Measurements from ENCODE around the gene MT1M. TPM values are rescaled to one million over a fixed set of nuclear protein-coding genes. Genes with fewer than 3 reads are reported as not detected.

The MT1M gene
- total RNA-seq, 1 donor from 2014 or later: not detected

DNA sequence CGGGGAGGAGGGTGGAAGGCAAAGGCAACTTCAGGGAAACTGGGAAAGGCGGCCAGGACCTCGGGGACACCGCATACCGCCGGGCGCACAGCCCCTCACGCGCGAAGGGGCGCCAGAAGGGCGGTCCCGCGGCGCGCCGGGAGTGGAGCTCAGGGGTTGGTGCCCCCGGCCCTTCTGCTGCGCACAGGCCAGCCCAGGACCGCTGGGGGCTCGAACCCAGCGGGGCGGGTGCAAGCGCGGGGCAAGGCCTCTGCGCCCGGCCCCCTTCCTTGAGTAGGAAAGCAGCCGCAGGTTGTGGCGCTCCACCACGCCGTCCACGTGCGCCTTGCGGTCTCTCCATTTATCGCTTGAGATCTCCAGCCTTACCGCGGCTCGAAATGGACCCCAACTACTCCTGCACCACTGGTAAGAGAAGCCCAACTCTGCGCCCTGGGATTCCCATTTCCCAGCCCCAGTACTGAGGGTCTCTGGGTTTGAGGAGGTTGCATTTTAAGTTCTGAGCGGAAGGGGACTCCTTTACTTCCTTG lies 3.0 kb downstream of the MT1M start:
- Mint-ChIP-seq H3K4me1 (ENCODE audit: low read depth) (peaks cover 30% of the 10 kb centered on the region), H3K27ac (no peak overlapping the region), H3K27me3 (ENCODE audit: insufficient read depth) (peaks cover 84% of the 10 kb centered on the region), H3K4me3 (peak overlapping the region; percentile 42), H3K9me3 (no peaks in the 10 kb centered on the region), H3K36me3 (ENCODE audit: low read depth) (no peaks in the 10 kb centered on the region)
- intact Hi-C loops (cut with micrococcal nuclease): no loop called here
- no peak for DNase-seq (ENCODE audit: low spot score)

GRCh38 chr16:56636616-56637413 lies 4.4 kb downstream of the MT1M start:
- no peak overlapping the region for H3K4me3 Mint-ChIP-seq
- H3K4me1 Mint-ChIP-seq (ENCODE audit: low read depth): peaks cover 27% of the 10 kb centered on the region
- no peaks in the 10 kb centered on the region for H3K9me3 Mint-ChIP-seq
- intact Hi-C loops (cut with micrococcal nuclease): no loop called here
- DNase-seq (ENCODE audit: low spot score): no peak
- peaks cover 75% of the 10 kb centered on the region for H3K27me3 Mint-ChIP-seq (ENCODE audit: insufficient read depth)
- H3K27ac Mint-ChIP-seq: no peak overlapping the region
- no peaks in the 10 kb centered on the region for H3K36me3 Mint-ChIP-seq (ENCODE audit: low read depth)

GRCh38 chr16:56637814-56638750 lies 5.6 kb downstream of the MT1M start, which contains the start of gene MT1A:
Gene MT1A (plus strand): TSS chr16:56638666. CDS start chr16:56638739, 73 bp downstream.
- Mint-ChIP-seq H3K27ac (no peak within 1 kb of the TSS), H3K4me1 (ENCODE audit: low read depth) (peaks cover 32% of the 10 kb centered on the region), H3K36me3 (ENCODE audit: low read depth) (no peaks in the 10 kb centered on the region), H3K4me3 (peak within 1 kb of the TSS; percentile 78), H3K27me3 (ENCODE audit: insufficient read depth) (peaks cover 71% of the 10 kb centered on the region), H3K9me3 (no peaks in the 10 kb centered on the region)
- intact Hi-C loops (cut with micrococcal nuclease): no loop called here
- DNase-seq (ENCODE audit: low spot score): no peak

DNA sequence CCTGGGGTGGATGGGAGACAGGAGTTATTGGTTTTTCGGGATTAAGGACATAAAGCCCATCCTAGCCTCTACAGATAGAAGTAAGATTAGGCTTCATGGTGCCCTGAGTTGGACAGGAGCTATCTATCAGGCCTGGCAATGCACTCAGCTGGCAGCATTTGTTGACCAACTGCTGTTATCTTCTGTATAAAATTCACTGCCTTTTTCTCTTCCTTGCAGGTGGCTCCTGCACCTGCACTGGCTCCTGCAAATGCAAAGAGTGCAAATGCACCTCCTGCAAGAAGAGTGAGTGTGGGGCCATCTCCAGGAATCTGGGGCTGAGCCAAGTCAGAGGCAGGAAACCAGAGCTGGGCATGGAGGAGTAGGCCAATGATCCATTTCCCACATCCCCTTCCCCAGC lies 6.6 kb downstream of the MT1M start:
- Mint-ChIP-seq H3K36me3 (ENCODE audit: low read depth) (no peaks in the 10 kb centered on the region), H3K27ac (no peak overlapping the region), H3K4me3 (no peak overlapping the region), H3K4me1 (ENCODE audit: low read depth) (peaks cover 40% of the 10 kb centered on the region), H3K27me3 (ENCODE audit: insufficient read depth) (peaks cover 66% of the 10 kb centered on the region), H3K9me3 (no peaks in the 10 kb centered on the region)
- intact Hi-C loops (cut with micrococcal nuclease): no loop called here
- DNase-seq (ENCODE audit: low spot score): no peak

- no peaks in the 10 kb centered on the region for H3K36me3 Mint-ChIP-seq (ENCODE audit: low read depth)
Observed at GRCh38 chr16:56640076-56640475, 7.6 kb downstream of the MT1M start.

GRCh38 chr16:56641166-56641565 lies 8.7 kb downstream of the MT1M start:
- Mint-ChIP-seq H3K9me3 (no peaks in the 10 kb centered on the region), H3K27me3 (ENCODE audit: insufficient read depth) (peaks cover 56% of the 10 kb centered on the region), H3K4me3 (no peak overlapping the region), H3K4me1 (ENCODE audit: low read depth) (peaks cover 37% of the 10 kb centered on the region), H3K27ac (no peak overlapping the region), H3K36me3 (ENCODE audit: low read depth) (no peaks in the 10 kb centered on the region)
- intact Hi-C loops (cut with micrococcal nuclease): no loop called here
- DNase-seq (ENCODE audit: low spot score): no peak

More at GRCh38 chr16:56640076-56640475, 7.6 kb downstream of the MT1M start:
- intact Hi-C loops (cut with micrococcal nuclease): no loop called here
- no peak for DNase-seq (ENCODE audit: low spot score)
- Mint-ChIP-seq H3K9me3 (no peaks in the 10 kb centered on the region), H3K4me1 (ENCODE audit: low read depth) (peaks cover 39% of the 10 kb centered on the region), H3K27me3 (ENCODE audit: insufficient read depth) (peaks cover 60% of the 10 kb centered on the region), H3K4me3 (no peak overlapping the region), H3K27ac (no peak overlapping the region)

DNA sequence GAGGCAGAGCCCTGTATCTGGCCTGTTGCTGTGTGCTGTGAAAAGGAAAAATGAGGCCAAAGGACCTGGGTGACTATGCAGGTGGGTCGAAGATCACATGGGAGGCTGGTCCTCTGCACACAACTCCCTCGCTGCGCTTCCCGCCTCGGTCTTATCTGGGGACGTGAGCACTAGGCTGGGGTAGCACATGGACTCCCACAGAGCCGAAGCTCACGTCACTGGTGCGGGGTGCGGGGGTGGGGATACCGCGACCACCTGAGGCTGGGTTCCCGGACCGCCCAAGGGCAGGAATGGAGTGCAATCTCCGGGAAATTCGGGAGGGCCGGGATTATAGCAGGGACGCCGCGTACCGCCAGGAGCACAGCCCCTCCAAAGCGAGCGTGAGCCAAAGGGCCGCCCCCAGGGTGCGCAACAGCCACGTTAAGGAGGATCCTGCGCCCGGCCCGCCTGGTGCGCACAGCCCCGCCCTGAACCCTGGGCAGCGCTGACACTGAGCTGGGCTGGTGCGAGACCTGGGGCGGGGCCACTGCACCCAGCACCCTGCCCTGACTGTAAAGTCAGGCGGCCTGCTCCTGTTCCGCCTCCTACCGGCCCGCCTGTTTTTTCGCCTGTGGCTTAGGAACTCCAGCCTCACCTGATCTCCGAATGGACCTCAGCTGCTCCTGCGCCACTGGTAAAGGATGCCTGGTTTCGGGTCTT lies 10.8 kb downstream of the MT1M start:
- Mint-ChIP-seq H3K4me1 (ENCODE audit: low read depth) (peaks cover 25% of the 10 kb centered on the region), H3K4me3 (peak overlapping the region; percentile 70), H3K27ac (no peak overlapping the region), H3K27me3 (ENCODE audit: insufficient read depth) (peaks cover 52% of the 10 kb centered on the region), H3K36me3 (ENCODE audit: low read depth) (no peaks in the 10 kb centered on the region), H3K9me3 (no peaks in the 10 kb centered on the region)
- intact Hi-C loops (cut with micrococcal nuclease): loop anchor here (1.0 to 2.0 kb wide), 7 partner anchors 14 to 66 kb away; partner anchors contain the start of genes MT1E, MT1F, MT1X and MT2A
- peak; percentile 75 for DNase-seq (ENCODE audit: low spot score)

- H3K36me3 Mint-ChIP-seq (ENCODE audit: low read depth): no peaks in the 10 kb centered on the region
- H3K27ac Mint-ChIP-seq: no peak overlapping the region
- H3K27me3 Mint-ChIP-seq (ENCODE audit: insufficient read depth): peaks cover 54% of the 10 kb centered on the region
Observed at GRCh38 chr16:56643833-56644232, 11.4 kb downstream of the MT1M start.

DNA sequence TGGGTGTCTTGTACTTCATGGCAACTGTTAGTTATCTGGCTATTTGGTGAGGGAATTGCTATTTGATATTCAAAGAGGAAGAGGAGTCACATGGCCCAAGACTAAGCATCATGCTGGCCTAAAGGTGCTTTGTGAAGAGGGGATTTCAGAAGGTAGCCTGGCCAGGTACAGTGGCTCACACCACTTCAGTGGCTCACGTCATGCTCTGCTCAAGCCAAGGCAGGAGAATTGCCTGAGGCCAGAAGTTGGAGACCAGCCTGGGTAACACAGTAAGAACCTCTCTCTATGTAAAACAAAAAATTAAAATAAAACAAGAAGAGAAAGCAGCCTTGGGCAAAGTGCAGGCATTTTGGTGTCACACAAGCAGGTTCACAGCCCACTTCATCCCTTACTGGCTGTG lies 12.9 kb downstream of the MT1M start:
- Mint-ChIP-seq H3K36me3 (ENCODE audit: low read depth) (no peaks in the 10 kb centered on the region), H3K27ac (no peak overlapping the region), H3K27me3 (ENCODE audit: insufficient read depth) (peaks cover 43% of the 10 kb centered on the region), H3K4me3 (no peak overlapping the region), H3K4me1 (ENCODE audit: low read depth) (peaks cover 25% of the 10 kb centered on the region), H3K9me3 (no peaks in the 10 kb centered on the region)
- DNase-seq (ENCODE audit: low spot score): no peak
- intact Hi-C loops (cut with micrococcal nuclease): no loop called here

More at GRCh38 chr16:56643833-56644232, 11.4 kb downstream of the MT1M start:
- Mint-ChIP-seq H3K4me1 (ENCODE audit: low read depth) (peaks cover 25% of the 10 kb centered on the region), H3K9me3 (no peaks in the 10 kb centered on the region), H3K4me3 (peak overlapping the region; percentile 70)
- DNase-seq (ENCODE audit: low spot score): no peak
- intact Hi-C loops (cut with micrococcal nuclease): loop anchor here (1.0 to 2.0 kb wide), 7 partner anchors 13 to 67 kb away; partner anchors contain the start of genes MT1E, MT1F, MT1X and MT2A

GRCh38 chr16:56645838-56646237 lies 13.4 kb downstream of the MT1M start:
- Mint-ChIP-seq H3K4me3 (no peak overlapping the region), H3K36me3 (ENCODE audit: low read depth) (no peaks in the 10 kb centered on the region), H3K4me1 (ENCODE audit: low read depth) (peaks cover 25% of the 10 kb centered on the region), H3K27ac (no peak overlapping the region), H3K27me3 (ENCODE audit: insufficient read depth) (peaks cover 38% of the 10 kb centered on the region), H3K9me3 (no peaks in the 10 kb centered on the region)
- intact Hi-C loops (cut with micrococcal nuclease): no loop called here
- no peak for DNase-seq (ENCODE audit: low spot score)

DNA sequence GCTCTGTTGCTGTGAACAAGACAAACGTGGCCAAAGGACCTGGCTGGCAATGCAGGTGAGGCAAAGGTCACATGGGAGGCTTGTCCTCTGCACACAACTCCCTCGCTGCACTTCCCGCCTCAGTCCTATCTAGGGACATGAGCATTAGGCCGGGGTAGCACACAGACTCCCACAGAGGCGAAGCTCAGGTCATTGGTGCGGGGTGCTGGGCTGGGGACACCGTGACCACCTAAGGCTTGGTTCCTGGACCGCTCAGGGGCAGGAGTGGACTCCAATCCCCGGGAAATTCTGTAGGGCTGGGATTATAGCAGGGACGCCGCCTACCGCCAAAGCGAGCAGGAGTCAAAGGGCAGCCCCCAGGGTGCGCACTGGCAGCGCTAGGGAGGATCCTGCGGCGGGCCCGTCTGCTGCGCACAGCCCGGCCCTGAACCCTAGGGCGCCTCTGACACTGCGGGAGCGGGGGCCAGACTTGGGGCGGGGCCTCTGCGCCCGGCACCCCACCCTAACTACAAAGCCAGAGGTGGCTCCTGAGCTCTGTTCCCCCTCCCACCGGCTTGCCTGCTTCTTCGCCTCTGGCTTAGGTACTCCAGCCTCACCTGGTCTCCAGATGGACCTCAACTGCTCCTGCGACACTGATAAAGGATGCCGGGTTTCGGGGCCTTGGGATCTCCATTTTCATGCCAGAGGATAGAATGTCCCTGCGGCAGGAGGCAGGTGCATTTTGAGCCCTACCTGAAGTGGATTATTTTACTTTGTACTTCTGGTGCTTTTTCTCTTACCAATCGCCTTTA lies 15.4 kb downstream of the MT1M start:
- H3K27ac Mint-ChIP-seq: no peak overlapping the region
- intact Hi-C loops (cut with micrococcal nuclease): no loop called here
- peaks cover 1% of the 10 kb centered on the region for H3K36me3 Mint-ChIP-seq (ENCODE audit: low read depth)
- no peak for DNase-seq (ENCODE audit: low spot score)
- H3K4me1 Mint-ChIP-seq (ENCODE audit: low read depth): peaks cover 15% of the 10 kb centered on the region
- H3K4me3 Mint-ChIP-seq: no peak overlapping the region
- no peaks in the 10 kb centered on the region for H3K9me3 Mint-ChIP-seq
- peaks cover 44% of the 10 kb centered on the region for H3K27me3 Mint-ChIP-seq (ENCODE audit: insufficient read depth)

DNA sequence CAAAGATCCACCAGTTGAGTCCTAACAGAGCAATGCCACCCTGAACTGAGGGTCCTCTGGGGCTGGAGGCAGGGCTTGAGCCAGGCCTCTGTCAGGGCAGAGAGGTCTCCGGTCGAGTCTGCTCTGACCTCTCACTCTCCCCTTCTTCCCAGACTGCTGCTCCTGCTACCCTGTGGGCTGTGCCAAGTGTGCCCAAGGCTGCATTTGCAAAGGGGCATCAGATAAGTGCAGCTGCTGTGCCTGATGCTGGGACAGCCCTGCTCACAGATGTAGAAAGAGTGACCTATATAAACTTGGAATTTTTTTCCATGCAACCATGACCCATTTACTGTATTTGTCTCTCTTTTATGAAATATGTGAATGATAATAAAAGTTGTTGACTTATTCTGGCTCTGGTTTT lies 16.8 kb downstream of the MT1M start:
- intact Hi-C loops (cut with micrococcal nuclease): no loop called here
- no peak for DNase-seq (ENCODE audit: low spot score)
- Mint-ChIP-seq H3K9me3 (no peaks in the 10 kb centered on the region), H3K27ac (no peak overlapping the region), H3K4me3 (no peak overlapping the region), H3K27me3 (ENCODE audit: insufficient read depth) (peaks cover 42% of the 10 kb centered on the region), H3K4me1 (ENCODE audit: low read depth) (peaks cover 2% of the 10 kb centered on the region), H3K36me3 (ENCODE audit: low read depth) (peaks cover 1% of the 10 kb centered on the region)

Data from activated T-helper 1 cell treated with anti-CD3 and anti-CD28 coated beads, Interleukin-12 subunit alpha, Interleukin-12 subunit beta, Interleukin-2, Interleukin-4 antibody, amounts not matched to agents 30 ng/mL and 10 ng/mL and 1 ng/mL, durations not matched to agents 14 hours and 24 hours and 36 hours (primary cell).